CD4-positive, alpha-beta T cell treated with Interleukin-6 at 100 ng/mL for 8 hours (primary cell): ENCODE measurements around the gene OR6V1.

Experiments
- DNase-seq: peaks from one replicate; pipeline ENCODE4 v3.0.0-alpha.2; 2020; ENCODE audit warnings: mixed read lengths, low spot score

OR6V1 gene

GRCh38 chr7:143052041-143052440 is at the start of gene OR6V1:
Gene OR6V1, plus strand, starts transcription at chr7:143052341. Its CDS starts 0 bp downstream, at chr7:143052341.
- DNase-seq: no peak

GRCh38 chr7:143002898-143003297 is 49.2 kb upstream of the OR6V1 start:
- no peak for DNase-seq

GRCh38 chr7:143003393-143004051 is 48.6 kb upstream of the OR6V1 start:
- DNase-seq: peak; percentile 55

- no peak for DNase-seq
These were observed 46.4 kb upstream of the OR6V1 start for GRCh38 chr7:143005632-143006260.

- DNase-seq: peak; percentile 80
These were observed 43.9 kb upstream of the OR6V1 start for GRCh38 chr7:143008007-143008901.

- DNase-seq: no peak
These were observed 40.1 kb upstream of the OR6V1 start for GRCh38 chr7:143012001-143012400.

- DNase-seq: no peak
These were observed 39.7 kb upstream of the OR6V1 start for GRCh38 chr7:143012409-143012808.

GRCh38 chr7:143013473-143013872 is 38.7 kb upstream of the OR6V1 start:
- no peak for DNase-seq

GRCh38 chr7:143013893-143014292 is 38.2 kb upstream of the OR6V1 start:
- no peak for DNase-seq

- DNase-seq: no peak
These were observed 37.1 kb upstream of the OR6V1 start for GRCh38 chr7:143015084-143015483.

GRCh38 chr7:143015926-143016490 is 36.1 kb upstream of the OR6V1 start:
- DNase-seq: no peak

- DNase-seq: no peak
These were observed 35.1 kb upstream of the OR6V1 start for GRCh38 chr7:143016996-143017395.

GRCh38 chr7:143018931-143019330 is 33.2 kb upstream of the OR6V1 start:
- DNase-seq: no peak

GRCh38 chr7:143023047-143023446 is 29.1 kb upstream of the OR6V1 start:
- DNase-seq: no peak

- DNase-seq: no peak
These were observed 26.8 kb upstream of the OR6V1 start for GRCh38 chr7:143025371-143025770.

- no peak for DNase-seq
These were observed 25.1 kb upstream of the OR6V1 start, which contains the start of gene OR9A2 for GRCh38 chr7:143027032-143027431. Gene OR9A2, minus strand, starts transcription at chr7:143027132. Its CDS starts 0 bp downstream, at chr7:143027132.

- DNase-seq: no peak
These were observed 24.5 kb upstream of the OR6V1 start for GRCh38 chr7:143027683-143028082.

GRCh38 chr7:143038635-143039034 is 13.5 kb upstream of the OR6V1 start:
- DNase-seq: no peak

GRCh38 chr7:143040209-143040715 is 11.9 kb upstream of the OR6V1 start:
- DNase-seq: no peak

- no peak for DNase-seq
These were observed 10.8 kb upstream of the OR6V1 start for GRCh38 chr7:143041346-143041745.

GRCh38 chr7:143042159-143042789 is 9.9 kb upstream of the OR6V1 start:
- no peak for DNase-seq
